Duodenal mucosa (tissue), 2 donors: ENCODE results near the gene ENPP7.

Experiments used
- H3K27ac ChIP-seq: one replicate; pipeline ENCODE4 v1.7.0; 2013; ENCODE audit warnings: low read depth, low read length
- H3K27me3 ChIP-seq, 2 donors: one replicate each; pipeline ENCODE4 v1.7.0; 2013; ENCODE audit warnings: low read length in 2 of 2, control low read depth in 1 of 2; ENCODE audit not compliant: insufficient read depth in 2 of 2, control insufficient read depth in 1 of 2
- H3K36me3 ChIP-seq, 2 donors: one replicate each; pipeline ENCODE4 v1.7.0; 2013; ENCODE audit warnings: low read length in 2 of 2, control low read depth in 1 of 2; ENCODE audit not compliant: insufficient read depth in 2 of 2, control insufficient read depth in 1 of 2
- H3K4me1 ChIP-seq, 2 donors: one replicate each; pipeline ENCODE4 v1.7.0; 2013; ENCODE audit warnings: low read length in 2 of 2, control low read depth in 1 of 2; ENCODE audit not compliant: insufficient read depth in 2 of 2, control insufficient read depth in 1 of 2
- H3K4me3 ChIP-seq, 2 donors: one replicate each; pipeline ENCODE4 v1.7.0; 2013; ENCODE audit warnings: low read length in 2 of 2, low read depth in 1 of 2
- H3K9ac ChIP-seq, 2 donors: one replicate each; pipeline ENCODE4 v1.7.0; 2013; ENCODE audit warnings: low read length in 2 of 2, low read depth in 1 of 2
- H3K9me3 ChIP-seq, 2 donors: one replicate each; pipeline ENCODE4 v1.7.0; 2013; ENCODE audit warnings: low read length in 2 of 2, control low read depth in 1 of 2; ENCODE audit not compliant: control insufficient read depth in 1 of 2

ENPP7 gene

GRCh38 chr17:79790805-79791734 lies 60.3 kb downstream of the ENPP7 start:
- Histone ChIP-seq H3K36me3 (peaks cover 0 to 4% of the 10 kb centered on the region in 2 donors), H3K9ac (no peak overlapping the region), H3K4me1 (peaks cover 4 to 12% of the 10 kb centered on the region in 2 donors), H3K27ac (no peak overlapping the region), H3K27me3 (peaks cover 61 to 63% of the 10 kb centered on the region in 2 donors), H3K9me3 (no peaks in the 10 kb centered on the region), H3K4me3 (no peak overlapping the region)

- Histone ChIP-seq H3K27me3 (peaks cover 56 to 63% of the 10 kb centered on the region in 2 donors), H3K27ac (no peak overlapping the region), H3K4me1 (peaks cover 7 to 16% of the 10 kb centered on the region in 2 donors), H3K4me3 (no peak overlapping the region), H3K9me3 (no peaks in the 10 kb centered on the region), H3K36me3 (peaks cover 0 to 4% of the 10 kb centered on the region in 2 donors), H3K9ac (no peak overlapping the region)
These were observed 61.0 kb downstream of the ENPP7 start for GRCh38 chr17:79791735-79792161.
